Activated CD4-positive, alpha-beta T cell treated with anti-CD3 and anti-CD28 coated beads for 48 hours (primary cell): ENCODE results near the gene ANKAR.
"Not testable (repeated sequence)": the region's sequence is repeated elsewhere in the genome, so short reads cannot be mapped to it uniquely, and the experiment has no call there.

Experiments
- DNase-seq: peaks from one replicate; pipeline ENCODE4 v3.0.0-alpha.2; 2020

Gene ANKAR

GRCh38 chr2:189674374-189675112 lies at the start of gene ANKAR:
ANKAR (plus strand) TSS chr2:189674670; CDS start chr2:189676491, 1,821 bp downstream.
- peak; percentile 85 for DNase-seq

- DNase-seq, result no peak
Measured at GRCh38 chr2:189625636-189626035, 48.8 kb upstream of the ANKAR start.

GRCh38 chr2:189627789-189628188 lies 46.7 kb upstream of the ANKAR start:
- no peak for DNase-seq

GRCh38 chr2:189628817-189629530 lies 45.5 kb upstream of the ANKAR start:
- DNase-seq, result no peak

GRCh38 chr2:189629531-189630453 lies 44.7 kb upstream of the ANKAR start:
- no peak for DNase-seq

GRCh38 chr2:189631849-189632248 lies 42.6 kb upstream of the ANKAR start:
- no peak for DNase-seq

- DNase-seq, result no peak
Measured at GRCh38 chr2:189633392-189633811, 41.1 kb upstream of the ANKAR start.

GRCh38 chr2:189635353-189635752 lies 39.1 kb upstream of the ANKAR start:
- no peak for DNase-seq

GRCh38 chr2:189638301-189639006 lies 36.0 kb upstream of the ANKAR start:
- DNase-seq, result no peak

- no peak for DNase-seq
Measured at GRCh38 chr2:189639007-189639609, 35.4 kb upstream of the ANKAR start.

GRCh38 chr2:189641002-189641401 lies 33.5 kb upstream of the ANKAR start:
- no peak for DNase-seq

- peak; percentile 68 for DNase-seq
Measured at GRCh38 chr2:189641590-189641989, 32.9 kb upstream of the ANKAR start.

- DNase-seq, result no peak
Measured at GRCh38 chr2:189646521-189646920, 27.9 kb upstream of the ANKAR start.

GRCh38 chr2:189648846-189649509 lies 25.5 kb upstream of the ANKAR start:
- DNase-seq, result no peak

- DNase-seq, result no peak
Measured at GRCh38 chr2:189651284-189651683, 23.2 kb upstream of the ANKAR start.

- not testable (repeated sequence) for DNase-seq
Measured at GRCh38 chr2:189653464-189653863, 21.0 kb upstream of the ANKAR start.

- no peak for DNase-seq
Measured at GRCh38 chr2:189654641-189655040, 19.8 kb upstream of the ANKAR start.

- peak; percentile 57 for DNase-seq
Measured at GRCh38 chr2:189657867-189658266, 16.6 kb upstream of the ANKAR start.

GRCh38 chr2:189658306-189659212 lies 15.9 kb upstream of the ANKAR start:
- peak; percentile 32 for DNase-seq

- no peak for DNase-seq
Measured at GRCh38 chr2:189659734-189660133, 14.7 kb upstream of the ANKAR start.

- DNase-seq, result no peak
Measured at GRCh38 chr2:189660803-189661147, 13.7 kb upstream of the ANKAR start.
